ENCODE data around the gene PLA2G4E.

PLA2G4E gene

DNA sequence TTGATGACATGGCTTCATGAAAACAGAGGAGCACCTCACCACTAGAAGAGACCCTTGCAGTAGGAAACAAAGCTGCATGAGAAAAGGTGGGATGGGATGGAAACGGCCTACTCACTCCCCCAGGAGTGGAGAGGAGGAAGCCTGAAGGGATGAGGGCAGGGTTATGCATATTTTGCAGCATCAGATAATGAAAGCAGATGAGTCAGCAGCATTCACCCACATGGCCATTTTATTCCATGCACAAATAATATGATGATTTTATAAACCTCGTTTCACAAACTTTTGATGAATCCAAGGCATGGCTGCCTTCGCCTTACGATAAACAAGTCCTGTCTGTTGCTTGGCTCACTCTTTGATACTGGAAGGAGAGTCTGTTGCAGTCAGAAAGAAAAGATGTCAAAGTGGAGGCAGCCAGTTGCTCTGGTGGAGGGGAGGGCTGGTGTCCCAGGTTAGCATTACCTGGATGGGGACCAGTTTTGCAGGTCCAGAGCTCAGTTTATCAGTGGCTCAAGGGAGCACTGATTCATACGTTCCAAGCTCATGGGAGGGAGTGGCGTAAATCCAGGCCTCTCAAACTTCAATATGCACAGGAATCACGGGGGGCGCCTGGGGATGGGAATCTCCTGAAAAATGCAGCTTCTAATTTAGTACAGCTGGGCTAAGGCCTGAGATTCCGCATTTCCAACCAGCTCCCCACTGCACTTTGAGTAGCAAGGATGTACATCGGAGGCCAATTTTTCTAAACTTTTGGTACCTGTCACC, 39.3 kb downstream of the PLA2G4E start:
- FAIRE-seq, result no peak
- DNase-seq (ENCODE audit: insufficient read length, low spot score), result no peak

DNA sequence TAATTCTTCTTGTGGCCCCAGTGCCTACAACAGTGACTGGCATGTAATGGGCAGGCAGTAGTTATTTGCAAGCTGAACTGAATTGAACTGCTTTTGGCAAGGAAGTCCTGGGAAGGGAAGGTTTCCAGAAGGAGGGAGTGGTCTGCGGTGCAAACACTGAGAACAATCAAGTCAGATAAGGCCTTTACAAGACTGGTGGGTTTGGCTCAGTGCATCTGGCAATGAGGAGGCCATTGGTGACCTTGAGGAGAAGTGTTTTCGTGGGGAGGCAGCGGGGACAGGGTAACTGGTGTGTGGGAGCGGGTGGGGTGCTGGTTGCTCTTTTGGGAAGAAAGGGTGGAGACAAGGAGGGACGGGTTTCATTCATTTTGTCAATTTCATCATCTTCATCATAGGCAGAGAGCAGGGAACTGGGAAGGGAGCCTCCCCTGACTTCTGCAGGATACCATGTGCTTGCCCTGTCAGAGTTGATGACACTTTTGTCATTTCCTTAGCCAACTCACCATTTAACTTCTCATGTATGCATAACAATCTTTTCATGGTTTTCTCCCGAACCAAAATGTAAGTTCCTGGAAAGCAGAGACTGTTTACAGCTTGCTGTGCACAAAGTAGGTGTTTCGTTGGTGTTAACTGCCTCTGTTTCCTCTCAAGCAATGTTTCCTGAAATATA, 40.1 kb downstream of the PLA2G4E start:
- FAIRE-seq (no peak), DNase-seq (ENCODE audit: insufficient read length, low spot score) (no peak)

DNA sequence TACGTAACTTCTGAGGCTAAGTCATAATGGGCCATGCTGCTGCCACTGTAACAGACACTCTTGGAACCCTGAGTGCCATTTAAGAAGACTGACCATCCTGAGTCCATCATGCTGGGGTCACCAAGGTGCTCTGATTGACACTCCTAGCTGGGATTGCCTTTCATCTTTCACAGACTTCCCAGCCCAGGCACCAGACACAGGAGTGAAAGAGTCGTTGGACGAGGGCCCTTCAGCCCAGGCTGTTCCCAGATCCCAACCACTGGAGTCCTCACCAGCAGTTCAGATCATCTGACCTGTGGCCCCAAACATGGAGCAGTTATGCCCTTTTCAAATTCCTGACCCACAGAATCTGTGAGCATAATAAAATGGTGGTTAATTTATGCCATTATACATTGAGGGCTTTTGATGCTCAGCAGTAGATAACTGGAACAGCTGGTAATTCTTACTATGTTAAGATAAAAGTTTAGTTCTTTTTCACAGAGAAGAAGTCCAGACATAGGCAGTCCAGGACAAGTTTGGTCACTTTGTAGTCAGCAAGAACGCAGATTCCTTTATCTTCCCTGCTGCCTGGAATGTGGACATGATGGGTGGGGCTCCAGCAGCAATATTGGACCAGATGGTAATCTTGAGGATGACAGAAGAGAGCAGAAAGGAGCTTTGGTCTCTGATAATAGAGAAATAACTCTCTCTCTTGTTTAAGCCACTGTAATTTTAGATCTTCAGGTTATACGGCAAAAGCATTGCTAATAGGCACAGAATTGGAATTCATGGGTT, 41.2 kb downstream of the PLA2G4E start:
- FAIRE-seq (no peak), DNase-seq (ENCODE audit: insufficient read length, low spot score) (no peak)

DNA sequence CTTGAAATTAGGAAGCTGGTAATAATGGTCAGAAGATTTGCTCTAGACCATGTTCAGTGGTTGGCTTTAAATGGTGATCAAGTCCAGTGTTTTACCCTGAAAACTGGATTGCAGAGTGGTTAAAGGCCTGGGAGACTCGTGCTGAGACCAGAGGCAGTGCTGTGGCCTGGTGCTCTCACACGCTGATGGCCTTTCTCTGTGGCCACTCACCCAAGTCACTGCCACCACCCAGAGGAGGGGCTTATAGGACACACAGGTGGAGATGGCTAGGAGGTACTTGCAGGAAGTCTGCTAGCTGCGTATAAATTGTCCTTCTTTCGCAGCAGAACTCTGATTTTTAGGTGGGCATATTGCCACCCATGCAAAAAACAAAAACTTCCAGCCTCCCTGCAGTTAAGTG, 42.3 kb downstream of the PLA2G4E start:
- peak; percentile 9 for FAIRE-seq

DNA sequence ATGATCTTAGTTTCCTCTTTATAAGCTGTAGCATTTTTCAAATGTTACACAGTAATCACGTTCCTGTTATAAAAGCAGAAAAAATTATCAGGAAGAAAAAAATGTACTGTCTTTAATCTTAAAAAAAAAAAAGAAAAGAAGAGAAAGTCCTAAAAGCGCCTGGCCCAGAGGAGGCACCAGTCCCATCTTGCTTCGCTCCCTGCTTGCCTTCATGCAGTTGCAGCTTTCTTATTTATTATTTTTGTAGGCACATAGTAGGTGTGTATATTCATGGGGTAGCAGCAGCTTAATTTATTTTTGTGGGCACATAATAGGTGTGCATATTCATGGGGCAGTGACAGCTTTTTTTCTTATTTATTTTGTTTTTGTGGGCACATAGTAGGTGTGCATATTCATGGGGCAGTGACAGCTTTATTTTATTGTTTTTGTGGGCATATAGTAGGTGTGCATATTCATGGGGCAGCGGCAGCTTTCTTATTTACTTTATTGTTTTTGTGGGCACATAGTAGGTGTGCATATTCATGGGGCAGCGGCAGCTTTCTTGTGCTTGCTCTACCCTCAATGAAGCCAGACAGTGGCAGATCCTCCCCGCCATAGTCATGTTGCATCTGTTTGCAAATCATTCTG, 43.0 kb downstream of the PLA2G4E start:
- DNase-seq (ENCODE audit: insufficient read length, low spot score), result no peak
- FAIRE-seq, result no peak

More for the DNA sequence above, 42.3 kb downstream of the PLA2G4E start:
- no peak for DNase-seq (ENCODE audit: insufficient read length, low spot score)

DNA sequence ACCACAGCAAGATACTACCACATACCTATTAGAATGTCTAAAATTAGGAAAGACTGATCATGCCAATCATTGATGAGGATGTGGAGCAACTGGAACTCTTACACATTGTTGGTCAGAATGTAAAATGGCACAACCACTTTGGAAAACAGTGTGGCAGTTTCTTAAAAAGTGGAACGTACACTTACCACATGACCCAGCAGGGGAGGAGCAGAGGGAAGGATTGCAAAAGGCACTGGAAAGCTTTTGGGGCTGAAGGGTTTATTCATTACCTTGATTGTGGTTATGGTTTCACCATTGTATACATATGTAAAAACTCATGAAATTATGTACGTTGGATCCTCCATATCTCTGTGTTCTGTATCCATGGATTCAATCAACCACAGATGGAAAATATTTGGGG, 45.2 kb downstream of the PLA2G4E start:
- DNase-seq (ENCODE audit: insufficient read length, low spot score) (no peak), FAIRE-seq (no peak)

DNA sequence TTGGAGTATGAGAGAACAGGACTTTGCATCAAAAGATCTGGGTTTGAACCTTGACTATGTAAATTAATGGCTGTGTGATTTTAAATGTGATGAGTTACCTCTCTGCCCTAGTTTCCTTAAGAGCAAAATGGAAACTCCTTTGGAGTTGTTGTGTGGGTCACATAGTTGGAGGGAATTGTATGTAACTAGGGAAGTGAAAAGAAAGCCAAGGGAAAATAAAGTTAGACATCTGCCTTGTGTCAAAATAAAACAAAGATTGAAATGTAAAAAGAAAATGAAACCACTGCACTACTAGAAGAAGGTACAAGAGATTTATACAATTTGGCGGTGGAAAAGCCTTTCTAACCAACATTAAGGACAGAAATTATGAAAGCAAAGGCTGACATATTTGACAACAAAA, 46.8 kb downstream of the PLA2G4E start:
- no peak for DNase-seq (ENCODE audit: insufficient read length, low spot score)
- no peak for FAIRE-seq

DNA sequence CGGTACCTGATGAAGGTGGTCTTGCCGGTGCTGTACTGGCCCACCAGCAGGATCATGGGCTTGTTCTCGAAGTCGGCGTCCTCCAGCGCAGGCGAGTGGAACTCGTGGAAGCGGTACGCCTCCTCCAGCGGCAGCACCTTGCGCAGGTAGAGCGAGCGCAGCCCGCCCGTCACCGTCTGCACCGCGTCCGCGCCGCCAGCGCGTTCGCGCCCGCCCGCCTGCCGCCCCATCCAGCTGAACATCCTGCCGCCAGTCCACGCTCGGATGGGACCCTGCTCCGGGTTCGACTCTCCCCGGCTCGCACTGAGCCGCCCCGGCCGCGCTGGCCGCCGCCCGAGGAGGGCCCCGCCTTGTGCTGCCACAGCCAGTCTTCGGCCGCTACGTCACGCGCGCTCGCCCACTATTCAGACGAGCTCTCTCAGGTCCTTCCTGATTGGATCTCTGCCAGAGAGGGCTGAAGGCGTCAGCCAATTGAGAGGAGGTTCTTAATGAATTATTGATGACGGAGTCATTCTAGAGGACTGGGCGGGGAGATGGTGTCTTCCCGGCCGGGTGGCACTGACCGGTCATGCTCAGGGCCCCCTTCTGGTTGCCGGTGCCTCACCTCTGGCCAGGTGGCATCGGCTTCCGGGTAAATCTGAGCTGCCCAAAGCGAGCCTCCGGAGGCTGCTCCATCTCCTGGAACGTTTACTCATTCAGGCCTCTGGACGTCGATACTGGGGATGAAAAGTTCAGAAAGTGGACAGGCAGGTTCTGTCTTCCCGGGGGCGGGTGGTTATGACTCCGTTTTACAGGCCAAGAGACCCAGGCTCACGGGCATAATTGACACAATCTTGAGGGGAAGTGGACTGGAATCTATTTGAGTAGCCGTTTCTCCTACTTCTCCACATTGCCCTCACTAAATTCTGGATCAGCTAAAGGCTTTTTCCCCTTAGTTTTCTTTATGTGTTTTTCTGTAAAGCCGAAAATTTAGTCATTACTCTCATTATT, 48.3 kb downstream of the PLA2G4E start, which contains the start of gene EHD4:
Gene EHD4, minus strand, starts transcription at position 305 of the 990 bp plus-strand sequence. Its CDS starts 63 bp downstream, at position 242.
- DNase-seq (ENCODE audit: insufficient read length, low spot score), result peak; percentile 97
- peak; percentile 80 for FAIRE-seq

DNA sequence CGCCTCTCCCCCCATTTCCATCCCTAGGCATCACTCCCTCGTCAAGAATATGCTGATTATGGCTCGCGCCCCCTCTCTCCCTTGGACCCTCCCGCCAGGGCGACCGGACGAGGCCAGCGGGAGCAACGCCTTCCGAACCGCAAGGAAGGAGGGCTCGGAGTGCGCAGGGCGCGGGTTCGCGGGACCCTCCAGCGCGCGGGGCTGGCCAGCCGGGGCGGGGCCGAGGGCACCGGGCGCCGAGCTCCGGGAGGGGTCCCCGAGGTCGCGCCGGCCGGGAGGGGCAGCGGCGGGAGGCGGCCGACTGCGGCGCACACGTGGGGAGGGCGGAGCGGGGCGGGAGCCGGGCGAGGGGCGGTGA, 49.0 kb downstream of the PLA2G4E start:
- DNase-seq (ENCODE audit: insufficient read length, low spot score) (no peak), FAIRE-seq (no peak)

DNA sequence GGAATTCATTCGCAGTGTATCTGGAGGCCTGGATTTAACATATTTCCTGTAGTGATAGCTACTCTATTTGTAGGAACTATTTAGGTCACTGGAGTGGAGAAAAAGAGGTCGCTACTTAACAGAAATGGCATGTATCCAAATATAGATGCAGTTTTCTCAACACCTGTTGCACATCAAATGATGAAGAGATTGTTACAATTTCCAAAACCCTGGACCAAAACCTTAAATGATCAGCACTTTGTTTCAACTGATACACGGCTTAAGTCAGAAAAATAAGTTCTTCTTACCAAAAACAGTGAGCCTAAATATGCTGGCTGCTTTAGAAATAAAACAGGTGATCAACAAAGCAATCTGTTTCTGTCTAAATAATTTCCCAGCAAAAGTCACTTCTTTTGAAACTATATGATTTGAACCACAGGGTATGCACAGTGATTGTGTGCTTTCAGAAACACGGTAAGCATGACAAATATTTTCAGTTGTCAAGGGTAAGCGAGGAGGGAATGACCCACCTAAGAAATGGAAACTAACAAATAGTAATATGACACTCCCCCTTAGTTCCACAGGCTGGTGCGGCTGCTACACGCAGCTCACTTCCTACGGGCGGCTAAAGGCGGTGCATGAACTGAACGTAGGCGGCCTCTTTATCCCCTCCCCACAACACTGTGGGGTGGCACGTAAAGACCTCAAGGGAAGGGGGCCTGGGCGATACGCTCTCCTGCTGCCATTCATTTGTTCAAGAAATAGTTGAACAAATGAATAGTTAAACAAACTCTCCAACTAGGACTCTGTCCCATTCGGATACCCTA, 49.5 kb downstream of the PLA2G4E start:
- FAIRE-seq (no peak), DNase-seq (ENCODE audit: insufficient read length, low spot score) (peak; percentile 54)

DNA sequence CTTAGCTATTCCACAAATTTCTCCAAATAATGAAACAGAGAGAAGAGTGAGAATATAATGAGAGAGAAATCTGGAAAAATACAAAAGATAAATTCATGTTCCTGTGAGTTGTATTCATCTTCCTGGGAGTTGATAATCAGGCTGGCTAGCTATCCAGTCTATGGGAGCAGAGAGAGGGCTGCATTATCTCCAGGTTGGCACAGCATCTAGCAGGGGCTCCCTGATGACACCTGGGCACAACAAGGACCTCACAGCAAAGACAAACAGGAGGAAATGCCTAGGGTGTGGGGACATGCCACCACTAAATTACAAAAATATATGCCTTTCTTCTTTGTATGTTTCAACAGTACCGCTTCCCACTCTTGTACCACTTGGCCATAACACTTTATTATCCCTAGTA, 50.4 kb downstream of the PLA2G4E start:
- no peak for DNase-seq (ENCODE audit: insufficient read length, low spot score)
- FAIRE-seq, result no peak

DNA sequence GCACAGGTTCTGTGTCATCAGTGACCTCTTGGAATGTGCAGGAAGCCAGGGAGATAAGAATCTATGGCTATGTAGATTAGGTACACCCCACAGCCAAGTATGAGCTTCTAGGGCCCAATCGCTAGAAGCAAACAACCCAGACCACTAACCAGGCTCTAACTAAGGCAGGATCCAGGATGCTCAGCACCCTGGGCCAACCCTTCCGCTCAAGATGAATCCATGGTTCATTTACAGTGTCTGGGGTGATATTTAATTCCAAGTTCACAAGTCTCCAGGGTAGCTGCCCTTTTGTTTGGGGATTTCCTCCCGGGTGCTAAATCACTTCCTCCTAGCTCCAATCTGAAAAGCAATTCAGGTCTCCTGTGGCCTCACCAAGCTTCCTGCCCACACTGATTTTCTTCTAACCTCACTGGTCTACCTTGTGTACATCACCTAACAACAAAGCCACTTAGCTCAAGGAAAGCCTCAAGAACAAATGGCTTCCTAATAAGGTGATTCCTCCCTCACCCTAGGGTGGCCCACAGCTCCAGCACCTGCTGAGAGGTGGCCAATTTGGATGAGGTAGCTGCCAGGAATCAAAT, 50.9 kb downstream of the PLA2G4E start:
- FAIRE-seq, result no peak
- no peak for DNase-seq (ENCODE audit: insufficient read length, low spot score)

DNA sequence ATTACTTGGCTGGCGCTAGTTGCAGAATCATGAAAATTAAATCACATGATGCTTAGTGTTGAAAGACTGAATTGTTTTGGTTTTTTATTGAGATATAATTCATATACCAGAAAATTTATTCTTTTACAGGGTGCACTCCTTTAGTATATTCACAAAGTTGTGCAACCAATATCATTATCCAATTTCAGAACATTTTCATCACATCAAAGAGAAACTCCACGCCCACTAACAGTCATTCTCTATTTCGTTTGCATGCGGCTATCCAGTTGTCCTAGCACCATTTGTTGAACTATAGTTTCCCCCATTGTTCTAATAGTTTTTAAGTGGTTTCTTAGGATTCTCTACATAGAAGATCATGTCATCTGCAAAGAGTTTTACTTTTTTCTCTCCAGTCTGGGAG, 52.1 kb downstream of the PLA2G4E start:
- DNase-seq (ENCODE audit: insufficient read length, low spot score) (no peak), FAIRE-seq (no peak)

DNA sequence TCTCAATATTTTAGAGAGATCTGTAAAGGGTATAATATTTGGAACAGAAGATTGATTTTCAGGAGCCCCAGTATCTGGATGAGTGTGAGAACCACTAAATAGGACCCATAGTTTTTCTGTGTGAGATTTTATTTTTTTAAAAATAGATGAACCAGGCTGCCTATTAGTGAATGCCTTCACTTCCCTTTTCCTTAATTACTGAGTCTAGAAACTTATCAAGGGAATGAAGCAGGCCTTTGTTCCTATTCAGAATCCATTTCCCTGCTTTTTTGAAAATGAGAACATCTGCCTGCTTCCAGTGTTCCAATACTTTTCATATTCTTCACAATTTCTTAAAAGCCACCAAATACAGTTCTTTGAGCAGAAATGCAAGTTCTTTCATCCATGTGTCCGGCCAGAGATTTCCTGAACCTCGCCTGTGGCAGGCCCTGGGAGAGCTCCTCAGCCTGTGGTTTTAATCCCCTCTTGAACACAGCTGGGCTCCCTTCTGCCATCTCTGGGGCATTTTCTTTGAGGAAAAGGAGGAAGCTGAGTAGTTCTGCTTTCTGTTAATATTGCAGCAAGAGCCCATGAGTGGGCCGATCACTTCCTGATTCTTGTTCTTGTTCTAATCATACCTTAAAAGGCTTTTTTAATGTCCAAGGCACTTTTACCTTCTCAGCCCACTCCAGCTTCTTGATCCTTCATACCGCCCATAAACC, 53.2 kb downstream of the PLA2G4E start:
- no peak for FAIRE-seq

DNA sequence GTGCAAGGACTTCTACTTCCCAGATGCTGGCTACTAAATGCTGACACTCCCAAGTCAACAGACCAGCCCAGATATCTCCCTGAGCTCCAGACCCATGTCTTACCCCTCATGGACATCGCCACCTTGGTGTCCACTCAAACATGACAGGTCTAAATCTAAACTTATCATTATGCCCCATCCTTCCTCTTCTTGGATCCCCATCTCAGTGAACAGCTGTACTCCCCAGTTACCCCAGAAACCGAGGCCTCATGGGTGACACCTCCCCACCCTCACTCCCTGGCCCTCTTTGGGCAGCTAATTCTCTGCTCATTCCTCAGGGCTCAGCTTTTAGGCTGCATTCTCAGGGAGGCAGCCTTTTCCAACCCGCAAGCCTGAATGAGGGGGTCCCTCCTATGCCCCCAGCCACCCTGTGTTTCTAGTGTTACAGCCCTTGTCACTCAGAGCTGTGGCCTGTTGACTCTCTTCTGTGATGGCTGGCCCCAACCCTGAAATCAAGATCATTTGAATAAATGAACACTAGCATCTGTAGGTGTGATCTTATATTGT, 53.8 kb downstream of the PLA2G4E start:
- FAIRE-seq (no peak), DNase-seq (ENCODE audit: insufficient read length, low spot score) (no peak)

More for the DNA sequence above, 53.2 kb downstream of the PLA2G4E start:
- DNase-seq (ENCODE audit: insufficient read length, low spot score), result no peak

DNA sequence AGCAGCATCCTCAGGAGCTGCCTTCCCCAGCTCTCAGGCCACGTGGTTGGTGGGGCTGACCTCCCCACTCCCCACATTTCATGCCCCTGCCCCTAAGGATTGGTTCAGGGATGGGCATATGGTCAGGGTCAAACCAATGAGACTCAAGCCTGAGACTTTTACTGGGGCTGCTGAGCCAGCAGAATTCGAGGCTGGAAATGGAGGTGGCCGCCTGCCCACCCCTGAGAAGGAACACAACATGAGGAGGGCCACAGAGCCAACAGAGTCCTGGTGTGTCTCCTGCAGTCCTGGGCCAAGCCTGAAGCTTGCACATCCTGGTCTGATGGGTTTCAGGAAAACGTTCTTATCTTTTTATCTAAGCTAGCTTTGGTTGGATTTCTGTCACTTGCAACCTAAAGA, 54.4 kb downstream of the PLA2G4E start:
- no peak for FAIRE-seq
- no peak for DNase-seq (ENCODE audit: insufficient read length, low spot score)

DNA sequence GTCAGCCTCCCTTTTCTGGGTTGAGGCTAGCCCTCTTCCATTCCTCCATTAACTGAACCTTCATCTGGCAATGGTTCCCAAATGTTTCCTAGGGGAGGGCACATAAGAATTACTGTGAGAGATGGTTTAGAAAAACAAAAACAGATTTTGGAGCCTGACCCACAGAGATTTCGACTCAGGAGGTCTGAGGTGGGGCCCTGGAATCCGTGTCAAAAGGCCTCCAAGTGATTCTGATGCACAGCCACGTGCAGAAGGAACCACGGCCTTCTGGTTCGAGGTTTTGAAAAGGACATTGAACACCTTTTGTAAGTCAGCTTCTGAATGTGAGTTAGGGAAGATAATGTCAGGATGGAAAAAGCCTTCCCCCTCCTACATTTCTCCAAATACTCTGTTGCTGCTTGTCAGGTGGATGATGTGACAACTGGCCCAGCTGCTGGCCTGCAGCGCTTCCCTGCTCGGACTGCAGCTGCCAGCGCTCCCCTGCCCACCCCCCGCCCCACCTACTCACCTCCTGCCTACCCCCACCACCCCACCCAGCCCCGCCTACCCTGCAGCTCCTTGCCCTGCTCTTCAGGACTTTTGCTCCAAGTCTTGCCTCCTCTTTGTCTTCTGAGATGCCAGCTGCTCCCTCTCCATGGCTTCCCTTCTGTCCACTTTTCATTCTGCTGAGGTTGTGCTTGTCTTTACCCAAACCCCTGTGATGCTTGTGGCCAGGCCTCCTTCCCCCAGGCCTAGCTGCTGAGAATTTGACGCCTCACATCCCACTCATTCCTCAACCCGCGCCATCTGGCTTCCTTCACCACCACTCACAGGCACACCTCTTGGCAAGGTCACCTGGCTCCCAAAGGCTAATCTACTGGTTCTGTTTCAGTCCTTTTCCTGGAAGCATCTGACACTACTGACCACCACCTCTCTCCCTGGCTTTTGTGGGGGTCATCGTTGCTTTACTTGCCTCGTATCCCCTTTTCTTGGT, 55.1 kb downstream of the PLA2G4E start:
- DNase-seq (ENCODE audit: insufficient read length, low spot score) (no peak), FAIRE-seq (no peak)
